Measurements from ENCODE around the gene PUS7.
"Not testable (repeated sequence)": the region's sequence is repeated elsewhere in the genome, so short reads cannot be mapped to it uniquely, and the experiment has no call there.

Gene PUS7

GRCh38 chr7:105442214-105442613 is 79.9 kb downstream of the PUS7 start:
- DNase-seq: not testable (repeated sequence)

DNA sequence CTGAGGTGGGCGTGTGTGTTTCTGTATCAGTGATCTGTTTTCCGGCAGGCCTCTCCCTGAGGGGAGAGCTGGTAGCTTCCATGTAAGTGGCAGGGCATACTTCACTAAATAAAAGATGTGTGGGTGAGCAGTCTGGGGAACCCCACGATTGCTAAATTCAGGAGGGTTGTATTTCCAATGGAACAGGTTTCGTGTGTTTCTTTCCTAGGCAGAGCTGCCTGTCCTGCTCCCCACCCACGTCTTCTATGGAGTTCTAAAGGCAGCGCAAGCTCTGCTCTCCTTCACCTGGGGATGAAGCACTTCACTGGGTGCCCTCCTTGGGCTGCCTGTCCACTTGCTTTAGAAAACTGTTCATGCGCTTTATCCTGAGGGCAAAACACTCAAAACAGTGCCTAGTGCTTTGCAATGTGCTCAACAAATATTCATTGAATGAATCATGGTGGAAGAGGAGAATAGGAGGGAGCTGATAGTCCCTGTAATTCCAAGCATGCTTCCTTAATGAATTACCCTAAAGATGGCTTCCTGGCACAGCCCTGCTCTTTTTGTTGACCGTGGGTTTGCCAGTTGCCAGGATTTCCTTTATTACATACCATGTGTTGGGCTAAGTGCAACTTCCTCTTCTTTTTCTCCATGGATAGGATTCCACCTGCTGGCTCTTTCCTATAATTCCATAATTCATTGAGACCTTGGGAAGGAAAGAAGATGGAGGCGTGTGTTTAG is 82.7 kb downstream of the PUS7 start:
- DNase-seq: no peak

GRCh38 chr7:105438847-105439173 is 83.3 kb downstream of the PUS7 start:
- DNase-seq: no peak

GRCh38 chr7:105438254-105438653 is 83.8 kb downstream of the PUS7 start:
- DNase-seq: no peak

GRCh38 chr7:105437356-105437755 is 84.7 kb downstream of the PUS7 start:
- DNase-seq: not testable (repeated sequence)

DNA sequence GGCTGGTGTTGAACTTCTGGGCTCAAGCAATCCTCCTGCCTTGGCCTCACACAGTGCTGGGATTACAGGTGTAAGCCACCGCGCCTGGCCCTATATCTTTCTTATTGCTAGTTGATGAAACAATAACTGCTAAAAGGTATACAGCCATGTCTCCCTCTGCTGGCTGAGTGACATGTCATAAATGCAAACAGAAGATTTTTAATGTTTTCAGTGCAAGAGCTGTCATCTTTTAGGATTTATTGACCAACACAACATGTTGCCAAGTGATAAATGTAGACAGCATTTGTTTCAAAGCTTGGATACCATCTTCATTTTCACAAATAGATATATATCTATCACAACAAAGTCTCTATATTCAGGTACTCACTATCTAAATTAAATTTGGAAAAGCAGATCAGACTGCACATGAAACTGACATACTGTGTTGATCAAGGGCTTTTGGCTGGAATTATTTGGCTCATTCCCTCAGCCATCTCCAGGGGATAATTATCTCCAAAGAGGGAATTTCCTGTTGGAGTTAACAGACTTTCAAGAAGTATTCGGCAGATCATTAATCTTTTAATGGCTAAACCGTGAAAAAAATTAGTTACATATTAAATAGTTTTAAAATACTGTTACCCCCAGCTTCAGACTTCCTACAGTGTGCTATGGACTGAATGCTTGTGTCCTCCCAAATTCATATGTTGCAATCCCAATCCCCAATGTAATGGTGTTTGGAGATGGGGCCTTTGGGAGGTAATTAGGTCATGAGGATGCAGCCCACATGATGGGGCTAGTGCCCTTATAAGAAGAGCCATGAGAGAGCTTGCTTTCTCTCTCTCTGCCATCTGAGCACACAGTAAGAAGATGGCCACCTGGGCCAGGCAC is 92.1 kb downstream of the PUS7 start:
- peak; percentile 27 to 64 for DNase-seq

DNA sequence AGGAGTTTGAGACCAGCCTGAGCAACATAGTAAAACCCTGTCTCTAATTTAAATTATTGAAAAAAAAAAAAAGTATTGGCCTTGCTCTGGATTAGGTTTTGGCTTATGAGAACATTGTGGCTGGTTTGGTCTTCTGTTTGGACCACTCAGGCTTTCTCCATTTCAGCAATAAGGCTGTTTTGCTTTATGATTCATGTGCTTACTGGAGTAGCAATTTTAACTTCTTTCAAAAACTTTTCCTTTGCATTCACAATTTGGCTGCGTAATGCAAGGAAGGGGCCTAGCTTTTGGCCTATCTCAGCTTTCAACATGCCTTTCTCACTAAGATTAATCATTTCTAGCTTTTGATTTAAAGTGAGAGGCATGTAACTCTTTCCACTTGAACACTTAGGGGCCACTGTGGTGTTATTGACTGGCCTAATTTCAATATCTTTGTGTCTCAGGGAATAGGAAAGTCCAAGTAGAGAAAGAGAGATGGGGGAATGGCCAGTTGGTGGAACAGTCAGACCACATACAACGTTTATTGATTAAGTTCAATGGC is 95.4 kb downstream of the PUS7 start:
- DNase-seq: no peak

GRCh38 chr7:105423987-105424386 is 98.1 kb downstream of the PUS7 start:
- DNase-seq: no peak

DNA sequence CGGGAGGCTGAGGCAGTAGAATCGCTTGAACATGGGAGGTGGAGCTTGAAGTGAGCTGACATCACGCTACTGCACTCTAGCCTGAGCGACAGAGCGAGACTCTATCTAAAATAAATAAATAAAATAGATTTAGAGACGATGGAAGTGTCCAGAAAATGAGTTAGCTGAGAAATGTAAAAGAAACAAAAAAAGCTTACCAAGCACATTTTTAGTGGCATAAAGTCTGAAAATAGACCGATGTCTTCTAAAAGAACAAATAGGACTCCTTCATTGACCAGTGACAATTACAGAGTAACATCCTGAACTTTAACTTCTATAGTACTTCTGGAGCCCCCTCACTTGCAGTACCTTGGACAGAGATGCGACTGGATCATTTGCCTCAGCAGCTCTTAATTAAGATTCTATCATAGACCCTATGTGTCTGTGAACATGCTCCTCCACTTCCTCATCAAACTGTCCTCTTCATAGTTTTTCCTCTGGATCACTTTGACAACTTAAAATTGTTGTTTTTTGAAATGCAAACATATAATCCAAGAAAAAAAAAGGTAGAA is 108.1 kb downstream of the PUS7 start:
- DNase-seq: no peak

- not testable (repeated sequence) for DNase-seq
These were observed 111.3 kb downstream of the PUS7 start for GRCh38 chr7:105410774-105411173.

DNA sequence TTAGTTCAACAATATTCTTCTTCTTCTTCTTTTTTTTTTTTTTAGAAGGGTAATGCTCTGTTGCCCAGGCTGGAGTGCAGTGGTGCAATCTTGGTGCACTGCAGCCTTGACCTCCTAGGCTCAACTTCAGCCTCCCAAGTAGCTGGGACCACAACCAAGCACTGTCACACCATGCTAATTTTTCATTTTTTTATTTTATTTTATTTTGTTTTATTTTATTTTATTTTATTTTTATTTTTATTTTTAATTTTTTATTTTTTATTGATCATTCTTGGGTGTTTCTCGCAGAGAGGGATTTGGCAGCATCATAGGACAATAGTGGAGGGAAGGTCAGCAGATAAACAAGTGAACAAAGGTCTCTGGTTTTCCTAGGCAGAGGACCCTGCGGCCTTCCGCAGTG is 112.3 kb downstream of the PUS7 start:
- DNase-seq: not testable (repeated sequence)

- DNase-seq: no peak
These were observed 113.2 kb downstream of the PUS7 start for GRCh38 chr7:105408791-105409410.
